ENCODE results near the gene PDCD2L. TPM values are rescaled to one million over a fixed set of nuclear protein-coding genes. Genes with fewer than 3 reads are reported as not detected.
A peak's percentile ranks its signal among the peaks of the same experiment; 100 is the strongest.

PDCD2L gene
- total RNA-seq, 2 experiments from 2014 or later: 3.8 to 3.9 TPM

DNA sequence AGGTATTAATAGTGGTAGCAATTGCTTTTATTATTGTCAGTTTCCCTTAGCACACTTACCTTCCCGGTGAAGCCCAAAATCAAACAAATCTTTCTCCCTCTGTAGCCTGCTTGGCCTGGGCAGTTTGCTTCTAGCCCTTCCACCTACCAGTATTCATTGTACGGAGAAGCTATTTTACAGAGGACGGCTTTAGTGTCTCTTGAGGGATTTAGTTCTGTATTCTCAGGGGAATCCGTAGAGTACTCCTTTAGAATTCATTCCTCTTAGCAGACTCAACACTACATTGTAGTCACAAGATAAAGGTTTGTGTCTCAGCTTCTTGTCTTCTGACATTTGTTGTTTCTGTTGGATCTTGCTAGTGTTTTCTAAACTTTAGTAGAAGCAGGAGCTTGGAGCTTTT, 53.2 kb downstream of the PDCD2L start:
- peaks cover 76% of the 10 kb centered on the region for H3K36me3 ChIP-seq (ENCODE audit: insufficient read depth, low read length)
- ATAC-seq (ENCODE audit: poor library complexity) (no peak), DNase-seq (no peak)
- H3K4me1 ChIP-seq (ENCODE audit: insufficient read depth, low read length): no peaks in the 10 kb centered on the region
- H3K27me3 Mint-ChIP-seq: no peaks in the 10 kb centered on the region
- peaks cover 5% of the 10 kb centered on the region for H3K4me1 Mint-ChIP-seq (ENCODE audit: low read depth)
- no peak overlapping the region for H3K27ac ChIP-seq (ENCODE audit: low read depth in 1 of 2, low read length in 2 of 2)
- H3K36me3 Mint-ChIP-seq (ENCODE audit: low read depth): peaks cover 85% of the 10 kb centered on the region
- CTCF ChIA-PET: no interaction called here
- intact Hi-C loops (cut with DNase I, micrococcal nuclease): no loop called here
- H3K4me3 ChIP-seq (ENCODE audit: low read length): no peak overlapping the region
- no peaks in the 10 kb centered on the region for H3K9me3 Mint-ChIP-seq
- H3K9me3 ChIP-seq (ENCODE audit: control insufficient read depth in 1 of 2, insufficient read depth in 1 of 2, low read length in 2 of 2): no peaks in the 10 kb centered on the region
- H3K4me3 Mint-ChIP-seq: no peak overlapping the region
- H3K27me3 ChIP-seq (ENCODE audit: control insufficient read depth in 1 of 2, insufficient read depth in 2 of 2, low read length in 2 of 2): no peaks in the 10 kb centered on the region
- H3K27ac Mint-ChIP-seq: no peak overlapping the region
- POLR2A ChIA-PET: no interaction called here
- TF ChIP-seq, protein P1, sequence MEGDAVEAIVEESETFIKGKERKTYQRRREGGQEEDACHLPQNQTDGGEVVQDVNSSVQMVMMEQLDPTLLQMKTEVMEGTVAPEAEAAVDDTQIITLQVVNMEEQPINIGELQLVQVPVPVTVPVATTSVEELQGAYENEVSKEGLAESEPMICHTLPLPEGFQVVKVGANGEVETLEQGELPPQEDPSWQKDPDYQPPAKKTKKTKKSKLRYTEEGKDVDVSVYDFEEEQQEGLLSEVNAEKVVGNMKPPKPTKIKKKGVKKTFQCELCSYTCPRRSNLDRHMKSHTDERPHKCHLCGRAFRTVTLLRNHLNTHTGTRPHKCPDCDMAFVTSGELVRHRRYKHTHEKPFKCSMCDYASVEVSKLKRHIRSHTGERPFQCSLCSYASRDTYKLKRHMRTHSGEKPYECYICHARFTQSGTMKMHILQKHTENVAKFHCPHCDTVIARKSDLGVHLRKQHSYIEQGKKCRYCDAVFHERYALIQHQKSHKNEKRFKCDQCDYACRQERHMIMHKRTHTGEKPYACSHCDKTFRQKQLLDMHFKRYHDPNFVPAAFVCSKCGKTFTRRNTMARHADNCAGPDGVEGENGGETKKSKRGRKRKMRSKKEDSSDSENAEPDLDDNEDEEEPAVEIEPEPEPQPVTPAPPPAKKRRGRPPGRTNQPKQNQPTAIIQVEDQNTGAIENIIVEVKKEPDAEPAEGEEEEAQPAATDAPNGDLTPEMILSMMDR (IDR thresholded peaks at IDR 0.05): no peak

DNA sequence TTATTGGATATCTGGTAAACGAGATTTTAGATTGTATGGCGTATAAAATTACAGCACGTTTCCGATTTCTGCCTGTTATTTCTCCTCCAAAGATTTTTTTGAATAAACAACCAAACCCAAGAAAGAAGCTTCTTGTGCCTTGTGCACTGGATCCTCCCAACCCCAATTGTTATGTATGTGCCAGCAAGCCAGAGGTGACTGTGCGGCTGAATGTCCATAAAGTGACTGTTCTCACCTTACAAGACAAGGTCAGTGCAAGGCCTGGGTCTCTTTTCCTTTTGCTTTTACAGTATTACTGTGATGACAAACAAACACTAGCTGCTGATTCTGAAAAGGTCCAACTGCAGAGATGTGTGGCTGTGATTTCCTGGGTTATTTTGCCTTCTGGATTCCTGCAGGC, 54.5 kb downstream of the PDCD2L start:
- Mint-ChIP-seq H3K27me3 (no peaks in the 10 kb centered on the region), H3K9me3 (no peaks in the 10 kb centered on the region), H3K4me1 (ENCODE audit: low read depth) (peaks cover 5% of the 10 kb centered on the region), H3K4me3 (no peak overlapping the region), H3K36me3 (ENCODE audit: low read depth) (peaks cover 85% of the 10 kb centered on the region), H3K27ac (no peak overlapping the region)
- Histone ChIP-seq H3K27me3 (ENCODE audit: control insufficient read depth in 1 of 2, insufficient read depth in 2 of 2, low read length in 2 of 2) (no peaks in the 10 kb centered on the region), H3K4me1 (ENCODE audit: insufficient read depth, low read length) (no peaks in the 10 kb centered on the region), H3K4me3 (ENCODE audit: low read length) (no peak overlapping the region), H3K27ac (ENCODE audit: low read depth in 1 of 2, low read length in 2 of 2) (no peak overlapping the region), H3K36me3 (ENCODE audit: insufficient read depth, low read length) (peaks cover 74% of the 10 kb centered on the region), H3K9me3 (ENCODE audit: control insufficient read depth in 1 of 2, insufficient read depth in 1 of 2, low read length in 2 of 2) (no peaks in the 10 kb centered on the region)
- DNase-seq: no peak
- POLR2A ChIA-PET: no interaction called here
- intact Hi-C loops (cut with DNase I, micrococcal nuclease): no loop called here
- ATAC-seq (ENCODE audit: poor library complexity): no peak
- CTCF ChIA-PET: no interaction called here
- TF ChIP-seq, protein P1 (IDR thresholded peaks at IDR 0.05): no peak

DNA sequence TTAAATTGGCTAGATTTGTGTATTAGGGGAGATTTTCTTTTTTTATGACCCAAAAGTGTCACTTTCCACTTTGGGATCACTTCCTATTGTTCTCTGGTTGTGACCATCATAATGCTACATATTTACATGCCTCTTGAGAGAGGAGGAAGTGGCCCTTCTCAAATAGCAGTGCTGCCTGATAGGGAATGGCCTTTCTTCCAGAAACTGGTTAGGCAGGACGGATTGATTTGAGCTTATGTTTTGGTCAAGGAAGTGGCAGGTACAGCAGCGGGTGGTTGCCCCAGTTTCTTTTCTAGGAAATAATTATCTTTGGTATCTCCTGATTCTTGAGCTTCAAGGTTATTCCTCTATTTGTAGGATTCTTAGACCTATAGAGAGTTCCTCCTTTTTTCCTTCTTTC, 55.4 kb downstream of the PDCD2L start:
- Histone ChIP-seq H3K4me3 (ENCODE audit: low read length) (no peak overlapping the region), H3K4me1 (ENCODE audit: insufficient read depth, low read length) (no peaks in the 10 kb centered on the region), H3K36me3 (ENCODE audit: insufficient read depth, low read length) (peaks cover 74% of the 10 kb centered on the region), H3K27ac (ENCODE audit: low read depth in 1 of 2, low read length in 2 of 2) (no peak overlapping the region), H3K9me3 (ENCODE audit: control insufficient read depth in 1 of 2, insufficient read depth in 1 of 2, low read length in 2 of 2) (no peaks in the 10 kb centered on the region), H3K27me3 (ENCODE audit: control insufficient read depth in 1 of 2, insufficient read depth in 2 of 2, low read length in 2 of 2) (no peaks in the 10 kb centered on the region)
- POLR2A ChIA-PET: no interaction called here
- Mint-ChIP-seq H3K36me3 (ENCODE audit: low read depth) (peaks cover 83% of the 10 kb centered on the region), H3K9me3 (no peaks in the 10 kb centered on the region), H3K27ac (peak overlapping the region; percentile 25), H3K27me3 (no peaks in the 10 kb centered on the region), H3K4me1 (ENCODE audit: low read depth) (peaks cover 5% of the 10 kb centered on the region), H3K4me3 (no peak overlapping the region)
- CTCF ChIA-PET: no interaction called here
- intact Hi-C loops (cut with DNase I, micrococcal nuclease): no loop called here
- TF ChIP-seq, protein P1 (IDR thresholded peaks at IDR 0.05): no peak
- ATAC-seq (ENCODE audit: poor library complexity) (no peak), DNase-seq (no peak)

All from CD4-positive, alpha-beta T cell (primary cell).